Measurements from ENCODE around the gene PIK3R5. TPM values are rescaled to one million over a fixed set of nuclear protein-coding genes. Genes with fewer than 3 reads are reported as not detected.

Gene PIK3R5
- total and polyA plus RNA-seq, 2 donors (not counting 3 experiments of a cell fraction or from before 2014, with no cell fraction given), result not detected

DNA sequence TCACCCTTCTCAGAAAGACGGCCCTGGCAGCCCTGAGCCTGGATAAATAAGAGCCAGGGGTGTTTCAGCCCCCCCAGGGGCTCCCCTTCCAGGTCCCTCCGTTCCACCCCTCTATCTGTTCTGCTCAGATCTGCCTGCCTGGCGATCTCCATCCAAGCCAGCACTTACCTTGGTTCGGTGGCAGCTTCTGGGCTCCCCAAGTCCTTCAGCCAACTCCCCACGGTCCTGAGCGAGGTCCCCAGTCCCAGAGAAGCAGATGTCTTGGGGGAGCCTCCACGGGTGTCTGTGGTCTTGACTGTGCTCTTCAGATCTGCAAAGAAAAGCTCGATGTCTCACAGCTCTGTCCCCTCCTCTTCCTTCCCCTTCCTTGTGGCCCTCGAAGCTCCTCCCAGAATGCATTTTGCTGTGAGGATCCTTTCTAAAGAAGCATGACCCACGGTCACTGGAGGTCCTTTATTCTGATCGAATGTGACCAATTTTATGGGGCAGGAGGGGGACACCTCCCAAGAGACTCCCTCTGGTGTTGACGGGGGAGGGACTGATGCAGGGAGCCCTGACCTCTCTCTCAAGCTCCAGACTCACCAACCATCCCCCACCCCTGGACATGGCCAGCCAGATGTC, 98.0 kb downstream of the PIK3R5 start, which contains the start of gene PIK3R6:
PIK3R6 (minus strand) TSS at position 314 of the 621 bp plus-strand sequence. CDS start 17,880 bp downstream, outside the sequence.
- no peak within 1 kb of the TSS for H3K27ac ChIP-seq (ENCODE audit: insufficient read depth, low read depth, low read length)
- dilution Hi-C loops (cut with MboI; ENCODE audit: extremely low pct_ligation_motif_present, low sequenced_read_pairs) (no loop called here), intact Hi-C loops (cut with micrococcal nuclease) (no loop called here)
- POLR2A ChIA-PET, result no interaction called here
- no peaks in the 10 kb centered on the region for H3K36me3 ChIP-seq (ENCODE audit: control insufficient read depth in 2 of 2, extremely low read depth in 1 of 2, insufficient read depth in 2 of 2, low read length in 2 of 2)
- H3K9ac ChIP-seq (replicated peaks; ENCODE audit: extremely low read depth, insufficient read depth, low read length), result no peak within 1 kb of the TSS
- DNase-seq (ENCODE audit: low read depth, low spot score) (no peak), FAIRE-seq (no peak)
- H3K4me3 ChIP-seq (replicated peaks in 1 of 3; ENCODE audit: insufficient read depth in 1 of 3, low read depth in 1 of 3, low read length in 3 of 3), result no peak within 1 kb of the TSS
- H3K27me3 ChIP-seq (ENCODE audit: control insufficient read depth in 2 of 2, insufficient read depth in 2 of 2, low read length in 2 of 2), result no peaks in the 10 kb centered on the region
- H3K4me1 ChIP-seq (ENCODE audit: control insufficient read depth, extremely low read depth, insufficient read depth, low read length), result no peaks in the 10 kb centered on the region
- no peak within 1 kb of the TSS for H3K4me2 ChIP-seq (ENCODE audit: insufficient read depth, low read length)
- CTCF ChIA-PET, result no interaction called here
- no peaks in the 10 kb centered on the region for H3K79me2 ChIP-seq (ENCODE audit: control insufficient read depth, insufficient read depth, low read length)
- no peaks in the 10 kb centered on the region for H3K9me1 ChIP-seq (replicated peaks; ENCODE audit: control insufficient read depth, extremely low read depth, insufficient read depth, low read length)
- no peaks in the 10 kb centered on the region for H3K9me3 ChIP-seq (replicated peaks; ENCODE audit: control insufficient read depth, insufficient read depth, low read length)
- TF ChIP-seq JUN (IDR thresholded peaks at IDR 0.05; ENCODE audit: borderline replicate concordance, insufficient read depth, insufficient read length, low read depth) (no peak), POLR2AphosphoS5 (IDR thresholded peaks at IDR 0.05; ENCODE audit: insufficient read depth, low read depth, low read length) (no peak), MYC (IDR thresholded peaks at IDR 0.05; ENCODE audit: low read depth, low read length) (no peak), EZH2 (IDR thresholded peaks at IDR 0.05; ENCODE audit: borderline replicate concordance, low read depth, low read length, severe bottlenecking) (no peak)
- H4K20me1 ChIP-seq (replicated peaks; ENCODE audit: control insufficient read depth, extremely low read depth, insufficient read depth, low read length), result no peaks in the 10 kb centered on the region
- no TSS peak for BruUV-seq (replicated peaks)
- H2AFZ ChIP-seq (ENCODE audit: low read depth, low read length), result no peak within 1 kb of the TSS

DNA sequence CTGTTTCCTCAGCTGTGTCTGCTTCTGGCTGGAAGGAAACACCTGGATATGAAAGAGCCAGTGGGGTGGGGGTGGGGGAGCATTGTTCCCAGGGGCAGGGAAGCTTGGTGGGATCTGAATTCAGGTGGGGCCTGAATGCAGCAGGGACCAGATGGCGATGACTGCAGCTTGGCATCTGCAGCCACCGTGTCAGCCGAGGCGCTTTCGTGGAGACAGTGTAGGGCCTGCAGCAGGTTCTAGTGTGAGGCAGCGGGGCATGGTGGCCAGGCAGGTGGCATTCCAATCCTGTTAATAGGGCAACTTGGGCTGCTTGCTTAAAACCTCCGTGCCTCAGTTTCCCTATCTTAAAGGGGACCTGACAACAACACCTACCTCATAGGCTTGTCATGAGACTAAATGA, 99.7 kb downstream of the PIK3R5 start:
- intact Hi-C loops (cut with micrococcal nuclease), result no loop called here
- H3K79me2 ChIP-seq (ENCODE audit: control insufficient read depth, insufficient read depth, low read length), result no peaks in the 10 kb centered on the region
- no peaks in the 10 kb centered on the region for H3K9me1 ChIP-seq (replicated peaks; ENCODE audit: control insufficient read depth, extremely low read depth, insufficient read depth, low read length)
- H4K20me1 ChIP-seq (replicated peaks; ENCODE audit: control insufficient read depth, extremely low read depth, insufficient read depth, low read length), result no peaks in the 10 kb centered on the region
- no peaks in the 10 kb centered on the region for H3K36me3 ChIP-seq (ENCODE audit: control insufficient read depth in 2 of 2, extremely low read depth in 1 of 2, insufficient read depth in 2 of 2, low read length in 2 of 2)
- dilution Hi-C loops (cut with MboI; ENCODE audit: extremely low pct_ligation_motif_present, low sequenced_read_pairs), result no loop called here
- H3K9ac ChIP-seq (replicated peaks; ENCODE audit: extremely low read depth, insufficient read depth, low read length), result no peak overlapping the region
- no peak overlapping the region for H3K27ac ChIP-seq (ENCODE audit: insufficient read depth, low read depth, low read length)
- DNase-seq (ENCODE audit: low read depth, low spot score), result no peak
- ChIA-PET CTCF (no interaction called here), POLR2A (no interaction called here)
- no peaks in the 10 kb centered on the region for H3K4me1 ChIP-seq (ENCODE audit: control insufficient read depth, extremely low read depth, insufficient read depth, low read length)
- no peak for FAIRE-seq
- H2AFZ ChIP-seq (ENCODE audit: low read depth, low read length), result no peak overlapping the region
- BruUV-seq (replicated peaks), result no TSS peak
- no peak overlapping the region for H3K4me2 ChIP-seq (ENCODE audit: insufficient read depth, low read length)
- H3K9me3 ChIP-seq (replicated peaks; ENCODE audit: control insufficient read depth, insufficient read depth, low read length), result no peaks in the 10 kb centered on the region
- H3K4me3 ChIP-seq (replicated peaks in 1 of 3; ENCODE audit: insufficient read depth in 1 of 3, low read depth in 1 of 3, low read length in 3 of 3), result no peak overlapping the region
- TF ChIP-seq, protein P1, sequence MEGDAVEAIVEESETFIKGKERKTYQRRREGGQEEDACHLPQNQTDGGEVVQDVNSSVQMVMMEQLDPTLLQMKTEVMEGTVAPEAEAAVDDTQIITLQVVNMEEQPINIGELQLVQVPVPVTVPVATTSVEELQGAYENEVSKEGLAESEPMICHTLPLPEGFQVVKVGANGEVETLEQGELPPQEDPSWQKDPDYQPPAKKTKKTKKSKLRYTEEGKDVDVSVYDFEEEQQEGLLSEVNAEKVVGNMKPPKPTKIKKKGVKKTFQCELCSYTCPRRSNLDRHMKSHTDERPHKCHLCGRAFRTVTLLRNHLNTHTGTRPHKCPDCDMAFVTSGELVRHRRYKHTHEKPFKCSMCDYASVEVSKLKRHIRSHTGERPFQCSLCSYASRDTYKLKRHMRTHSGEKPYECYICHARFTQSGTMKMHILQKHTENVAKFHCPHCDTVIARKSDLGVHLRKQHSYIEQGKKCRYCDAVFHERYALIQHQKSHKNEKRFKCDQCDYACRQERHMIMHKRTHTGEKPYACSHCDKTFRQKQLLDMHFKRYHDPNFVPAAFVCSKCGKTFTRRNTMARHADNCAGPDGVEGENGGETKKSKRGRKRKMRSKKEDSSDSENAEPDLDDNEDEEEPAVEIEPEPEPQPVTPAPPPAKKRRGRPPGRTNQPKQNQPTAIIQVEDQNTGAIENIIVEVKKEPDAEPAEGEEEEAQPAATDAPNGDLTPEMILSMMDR (IDR thresholded peaks at IDR 0.05; ENCODE audit: extremely low read depth in 1 of 2, insufficient read depth in 1 of 2, low read depth in 1 of 2, low read length in 2 of 2), result no peak
- TF ChIP-seq FOS (IDR thresholded peaks at IDR 0.05; ENCODE audit: borderline replicate concordance, insufficient read depth, low read length) (no peak), EZH2 (IDR thresholded peaks at IDR 0.05; ENCODE audit: borderline replicate concordance, low read depth, low read length, severe bottlenecking) (no peak)
- H3K27me3 ChIP-seq (ENCODE audit: control insufficient read depth in 2 of 2, insufficient read depth in 2 of 2, low read length in 2 of 2), result no peaks in the 10 kb centered on the region

Measured in endothelial cell of umbilical vein (primary cell).